Activated T-helper 17 cell treated with anti-CD3 and anti-CD28 coated beads, Interleukin-2, amount 50 U/mL, for 72 hours (primary cell): ENCODE results near the gene PRDX6. TPM values are rescaled to one million over a fixed set of nuclear protein-coding genes. Genes with fewer than 3 reads are reported as not detected.
"Not testable (repeated sequence)": the region's sequence is repeated elsewhere in the genome, so short reads cannot be mapped to it uniquely, and the experiment has no call there.

Experiments
- ATAC-seq: fragments of 150-1000 bp; cut with Tn5 transposase; replicated peaks from 2 replicates; pipeline ENCODE4 v1.10.0; 2021; ENCODE audit warnings: mild to moderate bottlenecking, moderate library complexity
- H3K27ac Mint-ChIP-seq: one replicate; pipeline ENCODE4 v1.8.0; 2022; ENCODE audit warnings: mixed read lengths
- H3K27me3 Mint-ChIP-seq: one replicate; pipeline ENCODE4 v1.8.0; 2022; ENCODE audit warnings: mixed read lengths
- H3K36me3 Mint-ChIP-seq: one replicate; pipeline ENCODE4 v1.8.0; 2022; ENCODE audit warnings: low read depth, mild to moderate bottlenecking, mixed read lengths
- H3K4me1 Mint-ChIP-seq: one replicate; pipeline ENCODE4 v1.8.0; 2022; ENCODE audit warnings: mixed read lengths
- H3K4me3 Mint-ChIP-seq: one replicate; pipeline ENCODE4 v1.8.0; 2022; ENCODE audit warnings: mild to moderate bottlenecking, mixed read lengths
- H3K9me3 Mint-ChIP-seq: one replicate; pipeline ENCODE4 v1.8.0; 2022; ENCODE audit warnings: mixed read lengths
- total RNA-seq, 2 donors: library from RNA; stranded (reverse); gene quantifications; one replicate each; pipeline ENCODE4 v1.2.3, GENCODE V29; 2022

The PRDX6 gene
- total RNA-seq, 2 donors from 2014 or later, result 101 to 123 TPM

DNA sequence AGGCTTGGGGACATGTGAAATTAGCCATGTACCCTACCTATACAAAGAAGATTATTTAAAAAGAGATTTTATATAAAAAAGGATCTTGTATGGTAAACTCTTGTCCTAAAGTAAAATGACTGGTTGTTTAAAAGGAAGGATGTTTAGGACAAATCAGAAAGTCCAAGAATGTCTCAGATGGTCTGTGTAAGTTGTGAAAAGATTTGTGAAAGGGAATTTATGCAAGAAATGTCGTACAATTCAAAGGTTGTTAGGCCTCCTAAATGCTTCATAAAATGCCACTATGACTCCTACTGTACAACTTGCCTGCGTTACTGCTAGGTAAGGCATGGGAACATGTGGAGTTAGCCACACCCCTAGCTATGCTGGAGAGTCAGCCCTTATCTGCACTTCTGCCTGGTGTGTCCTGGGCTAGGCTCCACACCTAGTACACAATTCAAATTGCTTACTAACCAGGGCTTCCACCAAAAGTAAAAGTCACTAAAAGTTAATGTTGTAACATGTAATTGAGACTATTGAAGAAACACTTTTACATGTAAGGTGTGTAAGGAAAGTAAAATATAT lies 19.7 kb downstream of the PRDX6 start:
- H3K4me3 Mint-ChIP-seq, result no peak overlapping the region
- no peaks in the 10 kb centered on the region for H3K4me1 Mint-ChIP-seq
- no peaks in the 10 kb centered on the region for H3K36me3 Mint-ChIP-seq
- no peak for ATAC-seq
- no peak overlapping the region for H3K27ac Mint-ChIP-seq
- no peaks in the 10 kb centered on the region for H3K9me3 Mint-ChIP-seq
- no peaks in the 10 kb centered on the region for H3K27me3 Mint-ChIP-seq

DNA sequence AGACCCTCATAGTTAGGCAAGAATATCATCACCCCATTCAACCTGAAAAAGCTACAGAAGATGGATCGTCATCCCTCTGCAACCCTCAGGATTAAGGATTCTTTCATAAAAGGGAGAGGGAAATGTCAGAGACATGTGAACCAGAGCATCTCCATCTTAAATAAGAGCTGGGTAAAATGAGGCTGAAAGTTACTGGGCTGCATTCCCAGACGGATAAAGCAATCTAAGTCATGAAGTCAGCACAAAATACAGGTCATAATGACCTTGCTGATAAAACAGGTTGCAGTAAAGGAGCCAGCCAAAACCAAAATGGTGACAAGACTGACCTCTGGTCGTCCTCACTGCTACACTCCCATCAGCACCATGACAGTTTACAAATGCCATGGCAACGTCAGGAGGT lies 22.6 kb downstream of the PRDX6 start:
- no peaks in the 10 kb centered on the region for H3K36me3 Mint-ChIP-seq
- no peaks in the 10 kb centered on the region for H3K9me3 Mint-ChIP-seq
- no peak overlapping the region for H3K27ac Mint-ChIP-seq
- peaks cover 2% of the 10 kb centered on the region for H3K27me3 Mint-ChIP-seq
- no peaks in the 10 kb centered on the region for H3K4me1 Mint-ChIP-seq
- no peak for ATAC-seq
- H3K4me3 Mint-ChIP-seq, result no peak overlapping the region

GRCh38 chr1:173502104-173502503 lies 25.0 kb downstream of the PRDX6 start:
- H3K27ac Mint-ChIP-seq, result no peak overlapping the region
- no peak for ATAC-seq
- H3K4me3 Mint-ChIP-seq, result no peak overlapping the region
- no peaks in the 10 kb centered on the region for H3K4me1 Mint-ChIP-seq
- peaks cover 5% of the 10 kb centered on the region for H3K27me3 Mint-ChIP-seq
- no peaks in the 10 kb centered on the region for H3K9me3 Mint-ChIP-seq
- no peaks in the 10 kb centered on the region for H3K36me3 Mint-ChIP-seq

- Mint-ChIP-seq H3K4me1 (no peaks in the 10 kb centered on the region), H3K36me3 (no peaks in the 10 kb centered on the region), H3K4me3 (no peak overlapping the region), H3K9me3 (no peaks in the 10 kb centered on the region), H3K27ac (no peak overlapping the region), H3K27me3 (peaks cover 5% of the 10 kb centered on the region)
- no peak for ATAC-seq
Observed at GRCh38 chr1:173503391-173503790, 26.3 kb downstream of the PRDX6 start.

DNA sequence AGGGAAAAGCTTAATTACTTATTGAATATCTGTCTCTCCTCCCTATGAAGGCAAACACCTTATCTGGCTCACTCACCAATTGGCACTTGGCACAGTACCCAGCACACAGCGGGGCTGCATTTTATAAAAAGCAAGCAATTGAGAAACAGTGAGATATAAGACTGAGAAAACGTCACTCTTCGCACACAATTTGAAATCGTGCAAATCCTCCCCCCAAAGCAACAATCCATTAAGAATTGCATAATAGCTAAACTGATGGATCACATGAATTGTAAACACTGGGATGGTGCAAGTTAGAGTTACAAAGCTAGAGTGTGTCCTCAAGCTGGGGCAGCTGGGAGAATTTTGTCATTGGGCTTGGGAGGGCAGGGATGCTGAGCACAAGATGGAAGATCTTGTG lies 27.1 kb downstream of the PRDX6 start:
- Mint-ChIP-seq H3K4me1 (no peaks in the 10 kb centered on the region), H3K36me3 (no peaks in the 10 kb centered on the region), H3K9me3 (no peaks in the 10 kb centered on the region), H3K4me3 (no peak overlapping the region), H3K27ac (no peak overlapping the region), H3K27me3 (peaks cover 5% of the 10 kb centered on the region)
- no peak for ATAC-seq

- Mint-ChIP-seq H3K9me3 (no peaks in the 10 kb centered on the region), H3K4me1 (no peaks in the 10 kb centered on the region), H3K4me3 (no peak overlapping the region), H3K27me3 (peaks cover 5% of the 10 kb centered on the region), H3K27ac (no peak overlapping the region), H3K36me3 (no peaks in the 10 kb centered on the region)
- no peak for ATAC-seq
Observed at GRCh38 chr1:173505391-173505790, 28.3 kb downstream of the PRDX6 start.

DNA sequence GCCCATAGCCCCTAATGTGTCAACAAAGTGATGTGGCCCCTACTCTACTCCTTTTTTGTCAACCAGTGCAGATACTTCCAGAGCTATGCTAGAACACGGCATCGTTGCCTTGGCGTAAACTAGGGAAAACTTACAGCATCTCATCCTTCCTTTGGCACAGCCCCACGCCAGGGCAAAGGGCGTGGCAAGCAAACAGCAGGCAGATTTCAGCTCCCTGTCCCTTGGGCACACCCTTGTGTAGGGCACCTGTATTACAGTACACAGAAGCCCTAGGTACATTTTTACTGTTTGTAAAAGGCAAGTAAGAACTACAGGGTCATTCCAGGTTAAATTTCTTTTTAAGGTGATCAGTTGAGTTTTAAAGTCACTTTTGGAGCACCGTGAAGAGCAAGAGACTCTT lies 29.3 kb downstream of the PRDX6 start:
- no peak for ATAC-seq
- H3K36me3 Mint-ChIP-seq, result no peaks in the 10 kb centered on the region
- H3K4me3 Mint-ChIP-seq, result no peak overlapping the region
- no peaks in the 10 kb centered on the region for H3K4me1 Mint-ChIP-seq
- H3K9me3 Mint-ChIP-seq, result no peaks in the 10 kb centered on the region
- H3K27ac Mint-ChIP-seq, result no peak overlapping the region
- H3K27me3 Mint-ChIP-seq, result peaks cover 5% of the 10 kb centered on the region

GRCh38 chr1:173507205-173507846 lies 30.2 kb downstream of the PRDX6 start:
- peak; percentile 26 for ATAC-seq
- H3K9me3 Mint-ChIP-seq, result no peaks in the 10 kb centered on the region
- H3K4me1 Mint-ChIP-seq, result no peaks in the 10 kb centered on the region
- peaks cover 5% of the 10 kb centered on the region for H3K27me3 Mint-ChIP-seq
- H3K4me3 Mint-ChIP-seq, result no peak overlapping the region
- H3K36me3 Mint-ChIP-seq, result no peaks in the 10 kb centered on the region
- no peak overlapping the region for H3K27ac Mint-ChIP-seq

DNA sequence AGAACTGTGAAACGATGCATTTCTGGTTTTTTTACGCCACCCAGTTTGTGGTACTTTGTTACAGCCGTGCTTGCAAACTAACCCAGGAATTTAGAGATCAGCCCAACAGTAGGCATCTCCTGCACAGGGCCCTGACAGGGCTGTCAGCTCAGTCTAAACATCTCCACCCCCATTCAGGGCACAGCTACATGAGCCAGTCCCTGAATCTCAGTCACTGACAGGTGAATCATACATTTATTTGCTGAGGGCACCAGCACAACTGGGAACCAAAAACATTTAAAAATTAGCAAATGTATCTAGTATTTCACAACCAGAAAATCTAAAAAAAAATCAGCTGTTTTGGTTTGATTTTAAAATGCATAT lies 30.7 kb downstream of the PRDX6 start:
- Mint-ChIP-seq H3K4me1 (no peaks in the 10 kb centered on the region), H3K9me3 (no peaks in the 10 kb centered on the region), H3K36me3 (no peaks in the 10 kb centered on the region), H3K27me3 (peaks cover 5% of the 10 kb centered on the region), H3K27ac (no peak overlapping the region), H3K4me3 (no peak overlapping the region)
- ATAC-seq, result no peak

GRCh38 chr1:173508541-173508940 lies 31.4 kb downstream of the PRDX6 start:
- H3K4me3 Mint-ChIP-seq, result no peak overlapping the region
- peaks cover 6% of the 10 kb centered on the region for H3K27me3 Mint-ChIP-seq
- H3K36me3 Mint-ChIP-seq, result no peaks in the 10 kb centered on the region
- H3K27ac Mint-ChIP-seq, result no peak overlapping the region
- peaks cover 2% of the 10 kb centered on the region for H3K9me3 Mint-ChIP-seq
- no peak for ATAC-seq
- H3K4me1 Mint-ChIP-seq, result no peaks in the 10 kb centered on the region

- ATAC-seq, result no peak
- H3K27ac Mint-ChIP-seq, result no peak overlapping the region
- H3K36me3 Mint-ChIP-seq, result no peaks in the 10 kb centered on the region
- no peak overlapping the region for H3K4me3 Mint-ChIP-seq
- peaks cover 9% of the 10 kb centered on the region for H3K27me3 Mint-ChIP-seq
- H3K9me3 Mint-ChIP-seq, result peaks cover 8% of the 10 kb centered on the region
- no peaks in the 10 kb centered on the region for H3K4me1 Mint-ChIP-seq
Observed at GRCh38 chr1:173509797-173510196, 32.7 kb downstream of the PRDX6 start.

- not testable (repeated sequence) for H3K4me3 Mint-ChIP-seq, H3K4me1 Mint-ChIP-seq, H3K9me3 Mint-ChIP-seq, H3K27ac Mint-ChIP-seq, ATAC-seq, H3K36me3 Mint-ChIP-seq
- H3K27me3 Mint-ChIP-seq, result peaks cover 12% of the 10 kb centered on the region
Observed at GRCh38 chr1:173514503-173514902, 37.4 kb downstream of the PRDX6 start.

DNA sequence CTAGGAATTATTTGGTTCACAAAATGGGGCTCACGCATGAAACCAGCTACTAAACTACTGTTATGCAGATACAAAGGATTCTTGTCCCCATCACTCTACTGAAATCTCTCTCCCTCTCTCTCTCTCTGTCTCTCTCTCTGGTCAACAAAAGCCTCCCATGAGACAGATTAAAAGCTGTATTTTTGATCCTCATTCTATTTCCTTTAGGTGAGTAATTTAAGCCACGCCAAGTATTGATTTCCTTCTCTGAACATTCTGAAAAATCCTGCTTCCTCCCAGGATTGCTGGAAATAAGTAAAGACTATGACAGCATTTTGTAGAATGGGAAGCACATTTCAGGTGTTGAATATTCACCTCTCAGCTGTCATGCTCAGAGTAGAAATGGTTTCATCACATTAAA lies 43.7 kb downstream of the PRDX6 start:
- Mint-ChIP-seq H3K4me3 (no peak overlapping the region), H3K36me3 (no peaks in the 10 kb centered on the region), H3K27ac (no peak overlapping the region), H3K9me3 (no peaks in the 10 kb centered on the region), H3K4me1 (no peaks in the 10 kb centered on the region), H3K27me3 (no peaks in the 10 kb centered on the region)
- no peak for ATAC-seq

DNA sequence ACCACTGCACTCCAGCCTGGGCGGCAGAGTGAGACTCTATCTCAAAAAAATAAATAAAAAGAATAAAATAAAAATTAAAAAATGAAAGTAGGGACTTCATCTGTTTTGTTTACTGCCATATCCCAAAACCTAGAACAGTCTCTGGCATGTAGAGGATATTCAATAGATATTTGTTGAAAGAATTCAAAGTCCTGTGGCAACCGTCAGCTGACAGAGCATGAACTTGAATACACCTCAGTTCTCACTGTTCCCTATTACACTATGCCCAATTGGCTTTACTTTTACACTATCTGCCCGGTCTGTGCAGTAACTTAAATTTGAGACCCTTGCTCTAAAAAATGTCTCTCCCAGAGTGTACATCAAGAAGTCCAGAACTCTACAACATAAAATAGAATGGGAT lies 46.2 kb downstream of the PRDX6 start:
- Mint-ChIP-seq H3K9me3 (no peaks in the 10 kb centered on the region), H3K36me3 (no peaks in the 10 kb centered on the region), H3K4me3 (no peak overlapping the region), H3K27ac (no peak overlapping the region), H3K4me1 (peaks cover 1% of the 10 kb centered on the region), H3K27me3 (no peaks in the 10 kb centered on the region)
- no peak for ATAC-seq

- Mint-ChIP-seq H3K4me3 (no peak overlapping the region), H3K27me3 (no peaks in the 10 kb centered on the region), H3K9me3 (no peaks in the 10 kb centered on the region), H3K4me1 (peaks cover 3% of the 10 kb centered on the region), H3K27ac (no peak overlapping the region), H3K36me3 (no peaks in the 10 kb centered on the region)
- ATAC-seq, result no peak
Observed at GRCh38 chr1:173525926-173526325, 48.8 kb downstream of the PRDX6 start.
